ENCODE measurements around the gene NAB1. TPM values are rescaled to one million over a fixed set of nuclear protein-coding genes. Genes with fewer than 3 reads are reported as not detected.

NAB1 gene
- total RNA-seq, 1 experiment from 2014 or later, result 36.9 TPM

GRCh38 chr2:190599546-190600220 is 49.2 kb upstream of the NAB1 start:
- no peak for DNase-seq
- no peak overlapping the region for H3K4me2 ChIP-seq (ENCODE audit: insufficient read depth, insufficient read length, low read length)
- H3K14ac ChIP-seq (ENCODE audit: insufficient read depth, low read length), result no peak overlapping the region
- no peak overlapping the region for H3K23ac ChIP-seq (ENCODE audit: insufficient read length, low read depth, low read length)
- H3K4ac ChIP-seq (ENCODE audit: low read depth, low read length), result no peak overlapping the region
- H3K4me3 Mint-ChIP-seq, result no peak overlapping the region
- H4K20me1 ChIP-seq (ENCODE audit: control insufficient read depth, insufficient read depth, insufficient read length), result no peaks in the 10 kb centered on the region
- no CpG with 5 or more reads among the region's 8 CpGs for WGBS (ENCODE audit: extremely low coverage, insufficient read length, low lambda C conversion rate)
- H3K4me1 ChIP-seq (ENCODE audit: insufficient read depth, low read length), result peaks cover 2% of the 10 kb centered on the region; the same call in 1 of the 2 replicates
- no peak overlapping the region for H2BK20ac ChIP-seq (ENCODE audit: low read depth, low read length, poor library complexity, severe bottlenecking)
- H3K27ac ChIP-seq (ENCODE audit: insufficient read length, low read depth, low read length), result no peak overlapping the region
- H3K9me3 ChIP-seq (ENCODE audit: control insufficient read depth, low read depth, low read length), result no peaks in the 10 kb centered on the region
- no peak overlapping the region for H2BK5ac ChIP-seq (ENCODE audit: insufficient read length, low read length)
- H2AK5ac ChIP-seq (ENCODE audit: insufficient read length, low read length), result no peak overlapping the region
- H3K36me3 Mint-ChIP-seq (ENCODE audit: insufficient read depth in 1 of 3, low read depth in 3 of 3), result no peaks in the 10 kb centered on the region
- H3K79me2 ChIP-seq (ENCODE audit: insufficient read depth, low read length), result no peaks in the 10 kb centered on the region
- no peaks in the 10 kb centered on the region for H3K27me3 ChIP-seq (ENCODE audit: insufficient read depth, low read length)
- H3K4me1 Mint-ChIP-seq, result 0 out of 4 replicates have a peak, but pooled peaks cover 0 to 4% of the 10 kb centered on the region in 2 experiments
- no peak overlapping the region for H3K18ac ChIP-seq (ENCODE audit: insufficient read length, low read depth, low read length)
- no peak overlapping the region for H3K27ac Mint-ChIP-seq
- H2BK12ac ChIP-seq (ENCODE audit: insufficient read length, low read depth, low read length), result no peak overlapping the region
- H2BK120ac ChIP-seq (ENCODE audit: low read depth, low read length, poor library complexity, severe bottlenecking), result no peak overlapping the region
- H2AFZ ChIP-seq (ENCODE audit: low read length), result no peak overlapping the region
- H3K79me1 ChIP-seq (ENCODE audit: insufficient read depth, low read depth, low read length, poor library complexity, severe bottlenecking), result no peaks in the 10 kb centered on the region
- H3K27me3 Mint-ChIP-seq (ENCODE audit: low read depth), result no peaks in the 10 kb centered on the region
- no peak overlapping the region for H4K91ac ChIP-seq (ENCODE audit: insufficient read length, low read depth, low read length)
- no peak for TF ChIP-seq CTCF (conservative IDR thresholded peaks at IDR 0.05)
- no peak overlapping the region for H3T11ph ChIP-seq (ENCODE audit: low read length)
- no peaks in the 10 kb centered on the region; a peak in 1 of 5 replicates for H3K9me3 Mint-ChIP-seq
- H4K5ac ChIP-seq (ENCODE audit: insufficient read length, low read depth, low read length), result no peak overlapping the region
- no peak overlapping the region for H3K56ac ChIP-seq (ENCODE audit: insufficient read length, low read depth, low read length)
- H4K8ac ChIP-seq (replicated peaks; ENCODE audit: insufficient read length, low read depth, low read length), result no peak overlapping the region
- H2BK15ac ChIP-seq (ENCODE audit: low read depth, low read length), result no peak overlapping the region
- no peak overlapping the region for H3K9ac ChIP-seq (ENCODE audit: extremely low read depth, insufficient read length, low read length)
- no peaks in the 10 kb centered on the region for H3K23me2 ChIP-seq (ENCODE audit: insufficient read length, low read depth, low read length, poor library complexity, severe bottlenecking)
